OCI-LY1 (cell line): ENCODE measurements around the gene METTL22.

Source experiments
- H2AFZ ChIP-seq: fragments of 200-600 bp; sonication (generic), shearing (Covaris generic); 2 replicates; pipeline ENCODE4 v1.6.0; 2014; ENCODE audit warnings: antibody characterized with exemption, mild to moderate bottlenecking, low read length
- H3F3A ChIP-seq: fragments of 200-600 bp; sonication (generic), shearing (Covaris generic); 2 replicates; pipeline ENCODE4 v1.6.0; 2014; ENCODE audit warnings: mild to moderate bottlenecking, antibody characterized with exemption, low read length, moderate library complexity; ENCODE audit not compliant: insufficient read depth
- H3K27ac ChIP-seq: fragments of 200-600 bp; sonication (generic); 2 replicates; pipeline ENCODE4 v1.5.1; 2014; ENCODE audit warnings: low read length, mixed run types, mild to moderate bottlenecking, low read depth; ENCODE audit not compliant: poor library complexity, severe bottlenecking
- H3K27me3 ChIP-seq: fragments of 200-600 bp; sonication (generic); 2 replicates; pipeline ENCODE4 v1.6.0; 2014; ENCODE audit warnings: antibody characterized with exemption, mild to moderate bottlenecking, low read length, moderate library complexity; ENCODE audit not compliant: insufficient read depth
- H3K36me3 ChIP-seq: fragments of 200-600 bp; sonication (generic); 2 replicates; pipeline ENCODE4 v1.6.1; 2014; ENCODE audit warnings: mild to moderate bottlenecking, antibody characterized with exemption, low read length, moderate library complexity, mixed read lengths; ENCODE audit not compliant: insufficient read depth
- H3K4me1 ChIP-seq: fragments of 200-600 bp; sonication (generic); 2 replicates; pipeline ENCODE4 v1.5.1; 2014; ENCODE audit warnings: mild to moderate bottlenecking, low read length, moderate library complexity; ENCODE audit not compliant: insufficient read depth, severe bottlenecking
- H3K4me2 ChIP-seq: fragments of 200-600 bp; sonication (generic), shearing (Covaris generic); 2 replicates; pipeline ENCODE4 v1.6.1; 2014; ENCODE audit warnings: low read length
- H3K4me3 ChIP-seq: fragments of 200-600 bp; sonication (generic); 2 replicates; pipeline ENCODE4 v1.5.1; 2014; ENCODE audit warnings: low read length, low read depth, mild to moderate bottlenecking, mixed read lengths; ENCODE audit not compliant: poor library complexity, severe bottlenecking
- H3K79me2 ChIP-seq: fragments of 200-600 bp; shearing (Covaris generic); 2 replicates; pipeline ENCODE4 v1.6.1; 2016; ENCODE audit warnings: mixed run types, low read length, mixed read lengths; ENCODE audit not compliant: insufficient read depth
- H3K9ac ChIP-seq: fragments of 200-600 bp; sonication (generic), shearing (Covaris generic); 2 replicates; pipeline ENCODE4 v1.6.1; 2014; ENCODE audit warnings: mild to moderate bottlenecking, low read length, mixed read lengths
- H3K9me2 ChIP-seq: fragments of 200-600 bp; sonication (generic), shearing (Covaris generic); 2 replicates; pipeline ENCODE4 v1.6.1; 2014; ENCODE audit warnings: low read depth, mild to moderate bottlenecking, low read length, mixed read lengths
- H3K9me3 ChIP-seq: fragments of 200-600 bp; shearing (Covaris generic); 2 replicates; pipeline ENCODE4 v1.6.1; 2014; ENCODE audit warnings: low read length, mixed read lengths
- H4K20me1 ChIP-seq: fragments of 200-600 bp; sonication (generic), shearing (Covaris generic); 2 replicates; pipeline ENCODE4 v1.6.0; 2016; ENCODE audit warnings: mild to moderate bottlenecking, low read length; ENCODE audit not compliant: insufficient read depth
- EZH2 ChIP-seq: fragments of 200-600 bp; sonication (generic), shearing (Covaris generic); IDR thresholded peaks from 2 replicates; pipeline ENCODE4 v1.8.0; 2017; ENCODE audit warnings: borderline replicate concordance, mixed run types, mild to moderate bottlenecking, antibody characterized with exemption, low read length, moderate library complexity, mixed read lengths
- TF ChIP-seq, protein P1 (sequence below): fragments of 200-600 bp; sonication (generic), shearing (Covaris generic); IDR thresholded peaks from 2 replicates; pipeline ENCODE4 v1.5.1; 2017; ENCODE audit warnings: mild to moderate bottlenecking, antibody characterized with exemption, low read length, moderate library complexity, mixed read lengths

The METTL22 gene

DNA sequence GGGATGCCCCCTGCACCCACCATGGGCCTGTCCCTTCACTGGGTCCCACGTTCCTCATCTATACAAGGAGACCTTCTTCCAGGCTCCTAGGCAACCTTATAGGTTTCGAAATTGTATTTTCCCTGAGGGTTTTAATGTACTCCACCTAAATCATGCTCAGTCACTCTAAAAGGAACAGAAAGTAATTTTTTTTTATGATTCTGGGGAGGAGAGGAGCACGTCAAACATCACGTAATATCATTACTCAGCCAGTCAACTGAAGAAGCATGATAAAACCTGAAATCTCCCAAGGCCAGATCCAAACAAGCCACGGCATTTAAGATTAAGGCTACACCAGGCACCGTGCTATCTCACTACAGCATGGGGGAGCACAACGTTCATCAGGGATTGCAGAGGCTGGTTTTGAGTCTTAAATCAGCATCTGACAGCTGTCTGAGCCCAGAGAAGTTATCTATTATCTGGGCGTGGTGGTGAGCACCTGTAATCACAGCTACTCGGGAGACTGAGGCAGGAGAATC lies 27.3 kb upstream of the METTL22 start:
- no peaks in the 10 kb centered on the region for H3K9me3 ChIP-seq
- H3K4me1 ChIP-seq, result no peaks in the 10 kb centered on the region
- no peak overlapping the region for H3K27ac ChIP-seq
- H3K9me2 ChIP-seq, result no peaks in the 10 kb centered on the region
- TF ChIP-seq EZH2, result no peak
- TF ChIP-seq, protein P1, sequence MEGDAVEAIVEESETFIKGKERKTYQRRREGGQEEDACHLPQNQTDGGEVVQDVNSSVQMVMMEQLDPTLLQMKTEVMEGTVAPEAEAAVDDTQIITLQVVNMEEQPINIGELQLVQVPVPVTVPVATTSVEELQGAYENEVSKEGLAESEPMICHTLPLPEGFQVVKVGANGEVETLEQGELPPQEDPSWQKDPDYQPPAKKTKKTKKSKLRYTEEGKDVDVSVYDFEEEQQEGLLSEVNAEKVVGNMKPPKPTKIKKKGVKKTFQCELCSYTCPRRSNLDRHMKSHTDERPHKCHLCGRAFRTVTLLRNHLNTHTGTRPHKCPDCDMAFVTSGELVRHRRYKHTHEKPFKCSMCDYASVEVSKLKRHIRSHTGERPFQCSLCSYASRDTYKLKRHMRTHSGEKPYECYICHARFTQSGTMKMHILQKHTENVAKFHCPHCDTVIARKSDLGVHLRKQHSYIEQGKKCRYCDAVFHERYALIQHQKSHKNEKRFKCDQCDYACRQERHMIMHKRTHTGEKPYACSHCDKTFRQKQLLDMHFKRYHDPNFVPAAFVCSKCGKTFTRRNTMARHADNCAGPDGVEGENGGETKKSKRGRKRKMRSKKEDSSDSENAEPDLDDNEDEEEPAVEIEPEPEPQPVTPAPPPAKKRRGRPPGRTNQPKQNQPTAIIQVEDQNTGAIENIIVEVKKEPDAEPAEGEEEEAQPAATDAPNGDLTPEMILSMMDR, result no peak
- no peak overlapping the region for H3K4me3 ChIP-seq
- H3K27me3 ChIP-seq, result no peaks in the 10 kb centered on the region
- no peak overlapping the region for H2AFZ ChIP-seq
- H3K36me3 ChIP-seq, result no peaks in the 10 kb centered on the region
- H4K20me1 ChIP-seq, result no peaks in the 10 kb centered on the region
- no peaks in the 10 kb centered on the region for H3F3A ChIP-seq
- H3K79me2 ChIP-seq, result no peaks in the 10 kb centered on the region
- no peak overlapping the region for H3K9ac ChIP-seq
- no peak overlapping the region for H3K4me2 ChIP-seq

GRCh38 chr16:8595783-8596182 lies 25.7 kb upstream of the METTL22 start:
- Histone ChIP-seq H3K4me3 (no peak overlapping the region), H3K9ac (no peak overlapping the region), H3K4me2 (no peak overlapping the region), H4K20me1 (no peaks in the 10 kb centered on the region), H3K79me2 (no peaks in the 10 kb centered on the region), H3K4me1 (no peaks in the 10 kb centered on the region), H3K9me2 (no peaks in the 10 kb centered on the region), H3K9me3 (no peaks in the 10 kb centered on the region), H2AFZ (no peak overlapping the region), H3K27me3 (no peaks in the 10 kb centered on the region), H3K36me3 (no peaks in the 10 kb centered on the region), H3K27ac (no peak overlapping the region), H3F3A (no peaks in the 10 kb centered on the region)
- no peak for TF ChIP-seq EZH2
- TF ChIP-seq, protein P1, result no peak

- TF ChIP-seq, protein P1, result no peak
- TF ChIP-seq EZH2, result no peak
- no peak overlapping the region for H3K9ac ChIP-seq
- H2AFZ ChIP-seq, result no peak overlapping the region
- H3K36me3 ChIP-seq, result no peaks in the 10 kb centered on the region
- H3K27me3 ChIP-seq, result no peaks in the 10 kb centered on the region
- no peaks in the 10 kb centered on the region for H3K9me2 ChIP-seq
- H3K4me2 ChIP-seq, result no peak overlapping the region
- H4K20me1 ChIP-seq, result no peaks in the 10 kb centered on the region
- H3K4me1 ChIP-seq, result no peaks in the 10 kb centered on the region
- H3K4me3 ChIP-seq, result no peak overlapping the region
- H3K9me3 ChIP-seq, result no peaks in the 10 kb centered on the region
- no peaks in the 10 kb centered on the region for H3F3A ChIP-seq
- H3K79me2 ChIP-seq, result no peaks in the 10 kb centered on the region
- H3K27ac ChIP-seq, result no peak overlapping the region
Measured at GRCh38 chr16:8596581-8596980, 24.9 kb upstream of the METTL22 start.
